OCI-LY1 (cell line): ENCODE measurements around the gene SPRY4.

Experiments used
- CTCF ChIP-seq: fragments of 200-600 bp; sonication (generic), shearing (Covaris generic); IDR thresholded peaks from 2 replicates; pipeline ENCODE4 v1.5.1; 2017; ENCODE audit warnings: mild to moderate bottlenecking, antibody characterized with exemption, low read length, moderate library complexity, mixed read lengths
- EZH2 ChIP-seq: fragments of 200-600 bp; sonication (generic), shearing (Covaris generic); IDR thresholded peaks from 2 replicates; pipeline ENCODE4 v1.8.0; 2017; ENCODE audit warnings: borderline replicate concordance, mixed run types, mild to moderate bottlenecking, antibody characterized with exemption, low read length, moderate library complexity, mixed read lengths

DNA sequence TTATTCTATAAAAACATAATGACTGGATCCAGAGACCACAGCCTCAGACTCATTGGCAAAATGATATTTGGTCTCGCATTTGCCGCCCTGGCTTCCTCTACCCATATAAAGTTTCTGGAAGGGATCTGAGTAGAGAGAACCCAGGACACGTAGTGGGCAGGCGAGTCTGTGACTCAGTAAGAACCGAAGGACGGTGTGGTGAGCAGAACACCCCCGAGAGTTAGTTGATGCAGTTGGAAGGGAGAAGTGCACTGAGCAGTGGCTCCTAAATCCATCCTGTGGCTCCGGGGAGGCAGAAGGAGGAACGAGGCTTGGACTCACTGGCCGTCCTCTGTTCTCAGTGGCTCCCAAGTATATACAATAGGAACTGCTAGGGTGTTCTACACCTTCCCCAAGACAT lies 11.5 kb downstream of the SPRY4 start:
- TF ChIP-seq CTCF (no peak), EZH2 (no peak)
